B cell (primary cell): ENCODE results near the gene OPN4. TPM values are rescaled to one million over a fixed set of nuclear protein-coding genes. Genes with fewer than 3 reads are reported as not detected.

Source experiments
- ATAC-seq: fragments of 200-7000 bp; cut with Tn5 transposase; one replicate; pipeline ENCODE4 v1.10.0; 2021; ENCODE audit warnings: low read depth, mild to moderate bottlenecking, moderate number of reproducible peaks, moderate library complexity
- CTCF ChIA-PET: fragments of 350-600 bp; sonication (Branson Sonifier 250); formaldehyde crosslinking; loops from one replicate; lab custom pipeline; 2021; ENCODE audit warnings: antibody characterized with exemption, inconsistent platforms; lab: Charles Lee
- POLR2A ChIA-PET: fragments of 350-600 bp; sonication (Branson Sonifier 250); formaldehyde crosslinking; loops from one replicate; lab custom pipeline; 2021; ENCODE audit warnings: antibody characterized with exemption; lab: Charles Lee
- DNase-seq: peaks from one replicate; pipeline ENCODE4 v3.0.0; 2013
- H2AFZ ChIP-seq: 2 replicates; pipeline ENCODE4 v1.6.1; 2012; ENCODE audit warnings: mild to moderate bottlenecking, low read depth, low read length; ENCODE audit not compliant: insufficient read depth, poor library complexity, severe bottlenecking
- H3K27ac ChIP-seq, 2 donors: 1 replicate in 1 of 2; 2 replicates in 1 of 2; pipeline ENCODE4 v1.5.1; 2012 to 2013; ENCODE audit warnings: low read length in 2 of 2, mild to moderate bottlenecking in 2 of 2, moderate library complexity in 1 of 2
- H3K27me3 ChIP-seq, 4 experiments: fragments of 200-600 bp in 1 of 4; sonication (generic) in 1 of 4; replicated peaks in 1 of 4; 1 replicate in 2 of 4; 2 replicates in 2 of 4; pipeline versions ENCODE4 v1.6.1 to v1.7.0; 2013 to 2016; ENCODE audit warnings: low read length in 3 of 4, mild to moderate bottlenecking in 2 of 4, mixed read lengths in 1 of 4, moderate library complexity in 1 of 4; ENCODE audit not compliant: insufficient read depth in 4 of 4, control insufficient read depth in 3 of 4; ENCODE audit errors: control extremely low read depth in 1 of 4
- H3K36me3 ChIP-seq, 2 experiments: replicated peaks in 1 of 2; 1 replicate in 1 of 2; 2 replicates in 1 of 2; pipeline versions ENCODE4 v1.6.1 to v1.7.1; 2013; ENCODE audit warnings: low read length in 1 of 2; ENCODE audit not compliant: insufficient read depth in 2 of 2, control insufficient read depth in 1 of 2; ENCODE audit errors: control extremely low read depth in 1 of 2, extremely low read depth in 1 of 2
- H3K4me1 ChIP-seq, 2 donors: fragments of 200-600 bp in 1 of 2; sonication (generic) in 1 of 2; 1 replicate in 1 of 2; 2 replicates in 1 of 2; pipeline versions ENCODE4 v1.5.1 to v1.6.1; 2013 to 2017; ENCODE audit warnings: low read length in 2 of 2; ENCODE audit not compliant: control insufficient read depth in 2 of 2, insufficient read depth in 2 of 2
- H3K4me2 ChIP-seq: replicated peaks from 2 replicates; pipeline ENCODE3; 2012; ENCODE audit warnings: mild to moderate bottlenecking, low read depth, low read length; ENCODE audit not compliant: poor library complexity, severe bottlenecking
- H3K4me3 ChIP-seq, 5 experiments: fragments of 200-600 bp in 1 of 5; sonication (generic) in 1 of 5; 1 replicate in 3 of 5; 2 replicates in 2 of 5; pipeline versions ENCODE4 v1.5.1 to v1.7.0; 2011 to 2016; ENCODE audit warnings: low read length in 4 of 5, mild to moderate bottlenecking in 4 of 5, low read depth in 2 of 5, control low read depth in 1 of 5, moderate library complexity in 1 of 5; ENCODE audit not compliant: insufficient read depth in 1 of 5; ENCODE audit errors: control extremely low read depth in 1 of 5, extremely low read depth in 1 of 5
- H3K79me2 ChIP-seq: fragments of 200-600 bp; sonication (generic); one replicate; pipeline ENCODE4 v1.6.0; 2016; ENCODE audit warnings: low read length; ENCODE audit not compliant: control insufficient read depth, insufficient read depth
- H3K9ac ChIP-seq: fragments of 200-600 bp; sonication (generic); 2 replicates; pipeline ENCODE4 v1.6.1; 2017; ENCODE audit warnings: mild to moderate bottlenecking, low read length, moderate library complexity
- H3K9me3 ChIP-seq, 3 donors: one replicate each; pipeline versions ENCODE4 v1.6.1 to v1.7.1; 2013; ENCODE audit warnings: low read length in 2 of 3; ENCODE audit not compliant: control insufficient read depth in 2 of 3, insufficient read depth in 1 of 3; ENCODE audit errors: control extremely low read depth in 1 of 3
- H4K20me1 ChIP-seq: 2 replicates; pipeline ENCODE4 v1.6.0; 2012; ENCODE audit warnings: mild to moderate bottlenecking, low read length; ENCODE audit not compliant: insufficient read depth, control insufficient read depth, poor library complexity, severe bottlenecking
- H3K27ac Mint-ChIP-seq: one replicate; pipeline ENCODE4 v1.8.0; 2021; ENCODE audit warnings: mixed read lengths
- H3K27me3 Mint-ChIP-seq: one replicate; pipeline ENCODE4 v1.8.0; 2021; ENCODE audit warnings: mixed read lengths
- H3K4me1 Mint-ChIP-seq: one replicate; pipeline ENCODE4 v1.8.0; 2021; ENCODE audit warnings: mixed read lengths
- H3K4me3 Mint-ChIP-seq: one replicate; pipeline ENCODE4 v1.8.0; 2021; ENCODE audit warnings: mixed read lengths
- H3K9me3 Mint-ChIP-seq: one replicate; pipeline ENCODE4 v1.8.0; 2022; ENCODE audit warnings: mixed read lengths; ENCODE audit not compliant: insufficient read depth
- CTCF ChIP-seq: fragments of 200-600 bp; IDR thresholded peaks from one replicate; pipeline ENCODE4 v1.8.0; 2022; ENCODE audit warnings: antibody characterized with exemption, mild to moderate bottlenecking
- EZH2 ChIP-seq: IDR thresholded peaks from 2 replicates; pipeline ENCODE4 v1.6.1; 2012; ENCODE audit warnings: borderline replicate concordance, low read depth, mild to moderate bottlenecking, moderate library complexity, low read length; ENCODE audit not compliant: insufficient read depth, poor library complexity, severe bottlenecking
- WGBS: methylation state at CpG from one replicate; pipeline ENCODE4 v1.1.5; 2013; ENCODE audit warnings: missing lambda C conversion rate; ENCODE audit not compliant: insufficient coverage; 5-methylcytosine and 5-hydroxymethylcytosine counted together
- intact Hi-C: fragments of 100-400 bp; cut with micrococcal nuclease; formaldehyde crosslinking; loops from one replicate; pipeline ENCODE4 v1.10.0; 2022
- polyA plus RNA-seq: library from polyadenylated mRNA; depleted of rRNA; stranded (reverse); fragments of >200 nt; gene quantifications from 2 replicates; pipeline ENCODE4 v1.2.3, GENCODE V29; 2012
- total RNA-seq, 2 donors: library from RNA; stranded (reverse); fragments of 120-200 nt in 1 of 2; gene quantifications; 1 replicate in 1 of 2; 2 replicates in 1 of 2; pipeline versions ENCODE4 v1.2.3 to v1.2.4, GENCODE V29; 2013 to 2022

OPN4 gene
- total and polyA plus RNA-seq, 2 donors (not counting 1 experiment from before 2014, with no cell fraction given), result not detected

DNA sequence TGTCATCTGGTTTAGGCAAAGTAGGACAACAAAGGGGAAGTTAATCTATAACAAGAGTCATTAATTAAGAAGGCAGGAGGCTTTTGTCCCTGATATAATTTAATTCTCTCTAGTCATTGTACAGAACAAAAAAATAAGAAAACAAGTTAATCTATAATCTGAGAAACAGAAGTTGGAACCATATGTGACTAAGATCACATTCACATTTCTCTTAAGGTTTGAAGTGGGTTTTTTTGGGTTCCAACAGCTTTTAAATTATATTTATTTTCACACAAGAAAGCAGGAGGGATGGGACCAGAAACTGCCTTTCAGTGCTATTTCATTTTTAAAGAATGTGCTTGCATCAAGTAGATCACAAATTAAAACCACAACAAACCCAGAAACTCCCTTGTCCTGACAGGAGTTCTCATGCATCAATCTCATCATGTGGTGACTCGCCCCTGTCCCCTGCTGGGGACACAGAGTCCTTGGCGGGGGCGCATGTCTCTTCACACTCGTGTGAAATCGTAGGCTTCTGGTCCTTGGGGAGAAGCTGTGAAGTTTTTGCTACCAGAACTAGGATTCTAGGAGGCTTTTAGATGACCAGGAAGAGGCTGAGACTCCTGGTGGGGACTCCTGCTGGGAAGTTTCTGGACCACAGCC is 10.1 kb upstream of the OPN4 start:
- no peak for DNase-seq
- H3K4me3 ChIP-seq, result no peak overlapping the region
- peaks cover 0 to 7% of the 10 kb centered on the region in 2 donors for H3K4me1 ChIP-seq
- WGBS, result 65% methylated on average over 2 of the region's 5 CpGs
- H2AFZ ChIP-seq, result no peak overlapping the region
- Mint-ChIP-seq H3K9me3 (no peaks in the 10 kb centered on the region), H3K27me3 (peaks cover 6% of the 10 kb centered on the region), H3K4me3 (no peak overlapping the region), H3K4me1 (peaks cover 13% of the 10 kb centered on the region), H3K27ac (no peak overlapping the region)
- no peaks in the 10 kb centered on the region for H3K36me3 ChIP-seq
- no peaks in the 10 kb centered on the region for H3K27me3 ChIP-seq
- POLR2A ChIA-PET, result no interaction called here
- ATAC-seq, result no peak
- no peak for TF ChIP-seq EZH2
- no peak for TF ChIP-seq CTCF
- H4K20me1 ChIP-seq, result no peaks in the 10 kb centered on the region
- CTCF ChIA-PET, result no interaction called here
- H3K79me2 ChIP-seq, result no peaks in the 10 kb centered on the region
- peaks cover 1 to 4% (median 4%) of the 10 kb centered on the region in 3 donors for H3K9me3 ChIP-seq
- H3K27ac ChIP-seq, result no peak overlapping the region
- intact Hi-C loops, result no loop called here
- H3K4me2 ChIP-seq, result no peak overlapping the region
- no peak overlapping the region for H3K9ac ChIP-seq

- peaks cover 0 to 7% of the 10 kb centered on the region in 2 donors for H3K4me1 ChIP-seq
- H3K4me3 ChIP-seq, result no peak overlapping the region
- H3K27ac ChIP-seq, result no peak overlapping the region
- no peak overlapping the region for H2AFZ ChIP-seq
- ChIA-PET POLR2A (no interaction called here), CTCF (interaction anchor here (0.6 to 0.7 kb wide), 2 partner anchors 14 to 699 kb away, joined by 3 read pairs; no protein-coding TSS in a partner anchor)
- ATAC-seq, result no peak
- Mint-ChIP-seq H3K4me1 (peaks cover 13% of the 10 kb centered on the region), H3K27ac (no peak overlapping the region), H3K27me3 (peaks cover 3% of the 10 kb centered on the region), H3K4me3 (no peak overlapping the region), H3K9me3 (no peaks in the 10 kb centered on the region)
- no peaks in the 10 kb centered on the region for H3K36me3 ChIP-seq
- no peak overlapping the region for H3K4me2 ChIP-seq
- no peak overlapping the region for H3K9ac ChIP-seq
- TF ChIP-seq EZH2, result no peak
- TF ChIP-seq CTCF, result no peak
- 96% methylated on average over 4 of the region's 5 CpGs for WGBS
- no peaks in the 10 kb centered on the region for H4K20me1 ChIP-seq
- no peaks in the 10 kb centered on the region for H3K27me3 ChIP-seq
- DNase-seq, result no peak
- no peaks in the 10 kb centered on the region for H3K79me2 ChIP-seq
- H3K9me3 ChIP-seq, result peaks cover 1 to 4% (median 4%) of the 10 kb centered on the region in 3 donors
- intact Hi-C loops, result no loop called here
These were observed 9.4 kb upstream of the OPN4 start for GRCh38 chr10:86644794-86645445.
